COR-L47 (cell line): Measurements from ENCODE around the gene NRIP1.
A peak's percentile ranks its signal among the peaks of the same experiment; 100 is the strongest.

ENCODE experiments used
- DNase-seq: peaks from one replicate; lab custom pipeline; 2025; lab: John Stamatoyannopoulos, UW

NRIP1 gene

GRCh38 chr21:15064576-15065391 is at the start of gene NRIP1:
Gene NRIP1, minus strand, starts transcription at chr21:15065000. Its CDS starts 96,808 bp downstream, at chr21:14968192.
- peak; percentile 71 for DNase-seq

- no peak for DNase-seq
These were observed 48.1 kb upstream of the NRIP1 start for GRCh38 chr21:15112858-15113257.

GRCh38 chr21:15108801-15109200 is 44.0 kb upstream of the NRIP1 start:
- no peak for DNase-seq

GRCh38 chr21:15104470-15104869 is 39.7 kb upstream of the NRIP1 start:
- DNase-seq: no peak

- no peak for DNase-seq
These were observed 34.1 kb upstream of the NRIP1 start for GRCh38 chr21:15098908-15099307.

GRCh38 chr21:15098181-15098580 is 33.4 kb upstream of the NRIP1 start:
- DNase-seq: no peak

GRCh38 chr21:15097580-15097979 is 32.8 kb upstream of the NRIP1 start:
- DNase-seq: no peak

GRCh38 chr21:15096146-15096545 is 31.3 kb upstream of the NRIP1 start:
- no peak for DNase-seq

GRCh38 chr21:15095326-15095725 is 30.5 kb upstream of the NRIP1 start:
- no peak for DNase-seq

GRCh38 chr21:15094706-15095105 is 29.9 kb upstream of the NRIP1 start:
- no peak for DNase-seq

- DNase-seq: no peak
These were observed 28.4 kb upstream of the NRIP1 start for GRCh38 chr21:15093216-15093615.

- DNase-seq: no peak
These were observed 27.9 kb upstream of the NRIP1 start for GRCh38 chr21:15092745-15093144.

GRCh38 chr21:15090390-15090789 is 25.6 kb upstream of the NRIP1 start:
- no peak for DNase-seq

GRCh38 chr21:15088488-15088887 is 23.7 kb upstream of the NRIP1 start:
- DNase-seq: no peak

GRCh38 chr21:15084668-15085067 is 19.9 kb upstream of the NRIP1 start:
- no peak for DNase-seq

- DNase-seq: no peak
These were observed 15.7 kb upstream of the NRIP1 start for GRCh38 chr21:15080526-15080925.

GRCh38 chr21:15079269-15079668 is 14.5 kb upstream of the NRIP1 start:
- no peak for DNase-seq

- DNase-seq: no peak
These were observed 13.4 kb upstream of the NRIP1 start for GRCh38 chr21:15078180-15078579.

GRCh38 chr21:15077529-15078145 is 12.8 kb upstream of the NRIP1 start:
- DNase-seq: no peak

GRCh38 chr21:15076730-15077129 is 11.9 kb upstream of the NRIP1 start:
- DNase-seq: no peak

- DNase-seq: no peak
These were observed 6.2 kb upstream of the NRIP1 start for GRCh38 chr21:15071009-15071408.

- no peak for DNase-seq
These were observed 1.3 kb upstream of the NRIP1 start for GRCh38 chr21:15066123-15066575.

GRCh38 chr21:15065392-15066122 is 757 bp upstream of the NRIP1 start:
- DNase-seq: no peak
